Ascending aorta (tissue), 2 donors: ENCODE results near the gene LMX1B. TPM values are rescaled to one million over a fixed set of nuclear protein-coding genes. Genes with fewer than 3 reads are reported as not detected.

Source experiments
- DNase-seq, 2 donors: peaks; one replicate each; pipeline ENCODE4 v3.0.0-alpha.2; 2019; ENCODE audit warnings: low spot score in 2 of 2
- H3K27ac ChIP-seq, 2 donors: fragments of 200-600 bp; sonication (generic); one replicate each; pipeline ENCODE4 v1.5.1; 2016 to 2017; ENCODE audit warnings: mild to moderate bottlenecking in 1 of 2
- H3K27me3 ChIP-seq: fragments of 200-600 bp; sonication (generic); one replicate; pipeline ENCODE4 v1.5.1; 2017
- H3K36me3 ChIP-seq, 2 donors: fragments of 200-600 bp; sonication (generic); one replicate each; pipeline ENCODE4 v1.5.1; 2016
- H3K4me1 ChIP-seq, 2 donors: fragments of 200-600 bp; sonication (generic); one replicate each; pipeline ENCODE4 v1.5.1; 2016 to 2017; ENCODE audit warnings: mild to moderate bottlenecking in 1 of 2
- H3K4me3 ChIP-seq, 2 donors: fragments of 200-600 bp; sonication (generic); one replicate each; pipeline ENCODE4 v1.5.1; 2016 to 2017; ENCODE audit warnings: mild to moderate bottlenecking in 1 of 2
- H3K9me3 ChIP-seq, 2 donors: fragments of 200-600 bp; sonication (generic); one replicate each; pipeline ENCODE4 v1.5.1; 2016
- intact Hi-C: fragments of 100-400 bp; cut with DNase I; formaldehyde crosslinking; loops from one replicate; pipeline ENCODE4 v1.15.1; 2023
- total RNA-seq: library from RNA; depleted of rRNA; stranded (reverse); fragments of >200 nt; gene quantifications from one replicate; pipeline ENCODE4 v1.1.0, GENCODE V29; 2016
- TF ChIP-seq, protein P1 (sequence below), 3 experiments: fragments of 200-600 bp in 2 of 3; fragments of 450-650 bp in 1 of 3; sonication (generic) in 2 of 3; IDR thresholded peaks; one replicate each; pipeline ENCODE4 v1.5.1; 2016 to 2019; ENCODE audit warnings: antibody characterized with exemption in 3 of 3, mild to moderate bottlenecking in 1 of 3, moderate library complexity in 1 of 3

Gene LMX1B
- total RNA-seq, 1 donor from 2014 or later: 1.9 TPM

DNA sequence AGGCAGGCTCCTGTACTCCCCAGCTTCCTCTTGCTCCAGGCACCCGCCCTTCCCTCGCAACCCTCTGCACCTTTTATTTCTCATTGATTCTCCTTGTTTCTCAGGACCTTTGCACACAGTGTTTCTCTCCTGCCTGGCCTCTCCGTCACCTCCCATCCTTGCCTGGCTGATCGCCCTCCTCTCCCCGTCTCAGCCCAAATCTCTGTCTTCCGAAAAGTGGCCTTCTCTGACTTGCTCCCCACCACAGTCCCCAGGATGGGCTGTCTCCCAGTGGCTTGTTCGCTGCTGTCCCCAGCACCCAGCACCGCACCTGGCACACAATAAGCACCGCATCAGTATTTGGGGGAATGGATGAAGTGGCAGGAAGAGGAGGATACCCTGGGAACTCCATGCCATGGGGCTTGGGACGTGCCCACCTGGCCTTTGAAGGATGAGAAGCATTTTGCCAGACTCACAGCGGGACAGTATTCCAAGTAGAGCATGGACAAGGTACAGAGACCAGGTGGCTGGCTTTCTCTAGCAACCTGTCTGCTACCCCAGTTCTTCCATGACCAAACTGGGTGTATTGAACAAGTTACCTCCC lies 62.5 kb downstream of the LMX1B start:
- Histone ChIP-seq H3K27ac (no peak overlapping the region), H3K36me3 (no peaks in the 10 kb centered on the region), H3K4me1 (no peaks in the 10 kb centered on the region), H3K27me3 (no peaks in the 10 kb centered on the region), H3K9me3 (no peaks in the 10 kb centered on the region), H3K4me3 (no peak overlapping the region)
- intact Hi-C loops: no loop called here
- no peak for DNase-seq
- TF ChIP-seq, protein P1, sequence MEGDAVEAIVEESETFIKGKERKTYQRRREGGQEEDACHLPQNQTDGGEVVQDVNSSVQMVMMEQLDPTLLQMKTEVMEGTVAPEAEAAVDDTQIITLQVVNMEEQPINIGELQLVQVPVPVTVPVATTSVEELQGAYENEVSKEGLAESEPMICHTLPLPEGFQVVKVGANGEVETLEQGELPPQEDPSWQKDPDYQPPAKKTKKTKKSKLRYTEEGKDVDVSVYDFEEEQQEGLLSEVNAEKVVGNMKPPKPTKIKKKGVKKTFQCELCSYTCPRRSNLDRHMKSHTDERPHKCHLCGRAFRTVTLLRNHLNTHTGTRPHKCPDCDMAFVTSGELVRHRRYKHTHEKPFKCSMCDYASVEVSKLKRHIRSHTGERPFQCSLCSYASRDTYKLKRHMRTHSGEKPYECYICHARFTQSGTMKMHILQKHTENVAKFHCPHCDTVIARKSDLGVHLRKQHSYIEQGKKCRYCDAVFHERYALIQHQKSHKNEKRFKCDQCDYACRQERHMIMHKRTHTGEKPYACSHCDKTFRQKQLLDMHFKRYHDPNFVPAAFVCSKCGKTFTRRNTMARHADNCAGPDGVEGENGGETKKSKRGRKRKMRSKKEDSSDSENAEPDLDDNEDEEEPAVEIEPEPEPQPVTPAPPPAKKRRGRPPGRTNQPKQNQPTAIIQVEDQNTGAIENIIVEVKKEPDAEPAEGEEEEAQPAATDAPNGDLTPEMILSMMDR (IDR thresholded peaks at IDR 0.05): no peak

DNA sequence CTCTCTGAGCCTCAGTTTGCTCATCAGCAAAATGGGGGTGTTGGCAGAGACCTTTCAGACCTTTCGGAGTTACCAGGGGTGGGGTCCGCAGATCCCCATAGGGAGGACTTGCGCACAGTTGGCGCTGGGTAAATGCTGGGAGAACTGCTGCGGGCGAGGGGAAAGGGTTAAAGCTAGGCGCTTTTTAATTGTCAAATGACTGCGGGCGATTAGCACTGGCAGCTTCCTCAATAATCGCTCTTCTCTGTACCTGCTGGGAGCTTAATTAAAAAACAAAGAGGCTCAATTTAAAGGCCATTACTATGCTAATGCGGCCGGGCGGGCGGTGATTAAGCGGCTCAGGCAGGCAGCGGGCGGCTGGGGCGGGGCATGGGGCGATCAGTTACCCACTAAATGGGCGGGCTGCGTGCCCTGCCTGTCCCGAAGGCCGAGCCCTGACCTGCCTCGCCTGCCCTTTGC lies 63.0 kb downstream of the LMX1B start:
- no peaks in the 10 kb centered on the region for H3K4me1 ChIP-seq
- no peaks in the 10 kb centered on the region for H3K27me3 ChIP-seq
- DNase-seq: no peak
- TF ChIP-seq, protein P1 (IDR thresholded peaks at IDR 0.05): no peak
- H3K9me3 ChIP-seq: no peaks in the 10 kb centered on the region
- intact Hi-C loops: no loop called here
- no peak overlapping the region for H3K27ac ChIP-seq
- no peak overlapping the region for H3K4me3 ChIP-seq
- no peaks in the 10 kb centered on the region for H3K36me3 ChIP-seq

DNA sequence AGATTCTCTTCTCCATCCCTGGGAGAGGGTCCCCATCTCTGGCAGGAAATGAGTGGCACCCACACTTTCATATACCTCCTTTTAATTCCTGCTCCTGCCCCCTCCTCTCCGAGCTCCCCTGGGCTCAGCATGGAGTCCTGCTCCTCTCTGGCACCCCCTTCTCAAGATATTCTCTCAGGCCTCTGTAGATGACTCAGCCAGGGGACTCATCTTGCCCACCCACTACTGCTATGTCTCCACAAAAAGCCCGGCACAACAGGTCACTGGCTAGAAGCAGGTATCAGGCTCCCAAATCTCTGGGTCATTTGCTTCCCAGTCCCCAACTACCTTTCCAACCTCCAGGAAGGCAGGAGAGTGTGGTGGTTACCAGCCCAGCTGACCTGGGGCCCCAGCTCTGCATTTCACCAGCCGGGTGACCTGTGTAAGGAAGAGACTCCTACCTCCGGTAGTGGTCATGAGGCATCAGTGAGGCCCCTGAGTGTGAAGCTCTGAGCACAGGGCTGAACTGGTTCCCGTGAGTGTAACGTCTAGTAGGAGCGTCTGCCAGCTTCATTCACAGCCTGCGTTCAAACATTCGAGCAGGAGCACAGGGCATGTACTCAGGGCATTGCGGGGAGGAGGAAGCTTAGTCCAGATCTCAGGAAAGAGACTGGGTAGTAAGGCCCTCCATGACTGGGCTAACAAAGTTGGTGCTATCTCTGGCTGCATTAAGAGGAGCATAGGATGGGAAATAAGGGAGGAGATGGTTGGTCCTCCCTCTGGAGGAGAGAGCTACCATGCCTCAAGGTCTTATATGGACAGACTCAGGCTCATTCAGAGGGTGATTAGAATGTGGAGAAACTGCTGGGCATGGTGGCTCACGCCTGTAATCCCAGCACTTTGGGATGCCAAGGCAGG lies 63.7 kb downstream of the LMX1B start:
- Histone ChIP-seq H3K27me3 (peaks cover 4% of the 10 kb centered on the region), H3K36me3 (no peaks in the 10 kb centered on the region), H3K9me3 (no peaks in the 10 kb centered on the region), H3K4me3 (no peak overlapping the region), H3K4me1 (no peaks in the 10 kb centered on the region), H3K27ac (no peak overlapping the region)
- intact Hi-C loops: no loop called here
- DNase-seq: no peak
- TF ChIP-seq, protein P1 (IDR thresholded peaks at IDR 0.05): no peak

DNA sequence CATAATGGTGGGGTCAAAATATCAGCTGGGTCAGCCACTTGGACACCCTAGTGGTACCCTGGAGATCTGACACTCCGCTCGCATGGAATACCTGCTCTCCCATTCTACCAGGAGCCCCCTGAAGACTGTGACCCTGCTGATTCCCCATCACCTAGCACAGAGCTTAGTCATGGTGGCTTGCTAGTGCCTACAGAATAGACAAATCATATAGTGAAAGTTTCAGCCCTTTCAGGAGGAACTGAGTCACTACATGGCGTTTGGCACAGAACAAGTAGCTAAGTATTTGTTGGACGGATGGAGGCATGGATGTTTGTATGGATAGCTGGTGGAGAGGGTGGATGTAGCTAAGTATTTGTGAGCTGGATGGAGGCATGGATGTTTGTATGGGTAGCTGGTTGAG lies 65.3 kb downstream of the LMX1B start:
- Histone ChIP-seq H3K27me3 (peaks cover 9% of the 10 kb centered on the region), H3K9me3 (no peaks in the 10 kb centered on the region), H3K4me3 (no peak overlapping the region), H3K36me3 (no peaks in the 10 kb centered on the region), H3K27ac (no peak overlapping the region), H3K4me1 (no peaks in the 10 kb centered on the region)
- no peak for DNase-seq
- intact Hi-C loops: no loop called here
- TF ChIP-seq, protein P1 (IDR thresholded peaks at IDR 0.05): no peak

DNA sequence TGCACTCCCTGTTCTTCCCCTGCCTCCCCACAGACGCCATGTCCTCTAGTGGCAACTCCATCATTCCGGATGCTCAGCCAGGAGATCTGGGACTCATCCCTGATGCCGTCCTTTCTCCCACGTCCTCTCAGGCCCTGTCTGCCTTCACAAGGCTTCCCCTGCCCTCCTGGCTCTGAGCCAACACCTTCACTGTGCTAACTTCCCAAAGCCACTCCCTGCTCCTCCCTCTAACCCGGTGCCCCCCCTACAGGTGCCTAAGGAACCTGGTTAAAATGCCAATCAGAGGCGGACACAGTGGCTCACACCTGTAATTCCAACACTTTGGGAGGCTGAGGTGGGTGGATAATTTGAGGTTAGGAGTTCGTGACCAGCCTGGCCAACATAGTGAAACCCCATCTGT lies 67.6 kb downstream of the LMX1B start:
- no peak overlapping the region for H3K27ac ChIP-seq
- H3K9me3 ChIP-seq: no peaks in the 10 kb centered on the region
- peaks cover 9% of the 10 kb centered on the region for H3K27me3 ChIP-seq
- no peak for DNase-seq
- no peaks in the 10 kb centered on the region for H3K36me3 ChIP-seq
- H3K4me1 ChIP-seq: no peaks in the 10 kb centered on the region
- intact Hi-C loops: no loop called here
- H3K4me3 ChIP-seq: no peak overlapping the region
- TF ChIP-seq, protein P1 (IDR thresholded peaks at IDR 0.05): no peak
